ENCODE results near the gene CNOT1. TPM values are rescaled to one million over a fixed set of nuclear protein-coding genes. Genes with fewer than 3 reads are reported as not detected.

CNOT1 gene
- total RNA-seq, 4 donors from 2014 or later, result 122 to 257 (median 178) TPM

GRCh38 chr16:58530179-58530578 lies 99.4 kb downstream of the CNOT1 start:
- 86 to 88% methylated on average over 5 of the region's 5 CpGs for WGBS, 2 donors (ENCODE audit: low coverage in 1 of 2)
- peaks cover 0 to 96% (median 49%) of the 10 kb centered on the region in 4 donors for H3K36me3 ChIP-seq
- TF ChIP-seq CTCF (IDR thresholded peaks at IDR 0.05), result no peak
- no peak for TF ChIP-seq POLR2AphosphoS5 (IDR thresholded peaks at IDR 0.05)
- no peak for TF ChIP-seq POLR2A (IDR thresholded peaks at IDR 0.05)
- no peak for TF ChIP-seq EP300 (IDR thresholded peaks at IDR 0.05; ENCODE audit: low read depth)
- no peaks in the 10 kb centered on the region for H3K27me3 ChIP-seq
- no peak overlapping the region for H3K27ac ChIP-seq
- intact Hi-C loops (cut with DNase I; ENCODE audit: low total_unique reads) (no loop called here), in situ Hi-C loops (cut with MboI; ENCODE audit: low pct_ligation_motif_present in 1 of 4, low pct_unique_long_range_greater_than_20kb in 1 of 4, low sequenced_read_pairs in 3 of 4) (no loop called here)
- no peak for DNase-seq
- no peaks in the 10 kb centered on the region for H3K4me1 ChIP-seq
- H3K4me3 ChIP-seq, result no peak overlapping the region
- no peaks in the 10 kb centered on the region for H3K9me3 ChIP-seq

- Histone ChIP-seq H3K27me3 (no peaks in the 10 kb centered on the region), H3K9me3 (no peaks in the 10 kb centered on the region), H3K4me3 (no peak overlapping the region), H3K27ac (no peak overlapping the region), H3K36me3 (peaks cover 0 to 66% (median 31%) of the 10 kb centered on the region in 4 donors), H3K4me1 (peaks cover 0 to 20% (median 13%) of the 10 kb centered on the region in 4 donors)
- in situ Hi-C loops (cut with MboI; ENCODE audit: low pct_ligation_motif_present in 1 of 4, low pct_unique_long_range_greater_than_20kb in 1 of 4, low sequenced_read_pairs in 3 of 4), result no loop called here
- intact Hi-C loops (cut with DNase I; ENCODE audit: low total_unique reads), result no loop called here
- TF ChIP-seq EP300 (IDR thresholded peaks at IDR 0.05; ENCODE audit: low read depth) (no peak), CTCF (IDR thresholded peaks at IDR 0.05) (no peak), POLR2AphosphoS5 (IDR thresholded peaks at IDR 0.05) (no peak), POLR2A (IDR thresholded peaks at IDR 0.05) (no peak)
- no peak for DNase-seq
Observed at GRCh38 chr16:58519707-58520106, 109.9 kb downstream of the CNOT1 start.

GRCh38 chr16:58518980-58519368 lies 110.7 kb downstream of the CNOT1 start:
- Histone ChIP-seq H3K9me3 (no peaks in the 10 kb centered on the region), H3K4me3 (no peak overlapping the region), H3K27ac (no peak overlapping the region), H3K27me3 (no peaks in the 10 kb centered on the region), H3K4me1 (peaks cover 0 to 26% (median 19%) of the 10 kb centered on the region in 4 donors), H3K36me3 (peaks cover 0 to 59% (median 27%) of the 10 kb centered on the region in 4 donors)
- WGBS, 2 donors (ENCODE audit: low coverage in 1 of 2), result 69 to 89% methylated on average over 1 of the region's 1 CpG
- in situ Hi-C loops (cut with MboI; ENCODE audit: low pct_ligation_motif_present in 1 of 4, low pct_unique_long_range_greater_than_20kb in 1 of 4, low sequenced_read_pairs in 3 of 4) (no loop called here), intact Hi-C loops (cut with DNase I; ENCODE audit: low total_unique reads) (no loop called here)
- TF ChIP-seq EP300 (IDR thresholded peaks at IDR 0.05; ENCODE audit: low read depth) (no peak), POLR2AphosphoS5 (IDR thresholded peaks at IDR 0.05) (no peak), CTCF (IDR thresholded peaks at IDR 0.05) (no peak), POLR2A (IDR thresholded peaks at IDR 0.05) (no peak)
- no peak for DNase-seq

GRCh38 chr16:58518083-58518979 lies 111.3 kb downstream of the CNOT1 start:
- intact Hi-C loops (cut with DNase I; ENCODE audit: low total_unique reads), result no loop called here
- WGBS, 2 donors (ENCODE audit: low coverage in 1 of 2), result 64 to 73% methylated on average over 4 to 8 of the region's 8 CpGs

More at GRCh38 chr16:58518083-58518979, 111.3 kb downstream of the CNOT1 start:
- Histone ChIP-seq H3K36me3 (peaks cover 0 to 52% (median 24%) of the 10 kb centered on the region in 4 donors), H3K27ac (no peak overlapping the region), H3K4me1 (peaks cover 0 to 26% (median 19%) of the 10 kb centered on the region in 4 donors), H3K9me3 (no peaks in the 10 kb centered on the region), H3K4me3 (no peak overlapping the region), H3K27me3 (no peaks in the 10 kb centered on the region)
- DNase-seq, result no peak
- TF ChIP-seq POLR2A (IDR thresholded peaks at IDR 0.05) (no peak), CTCF (IDR thresholded peaks at IDR 0.05) (no peak), POLR2AphosphoS5 (IDR thresholded peaks at IDR 0.05) (no peak)
- in situ Hi-C loops (cut with MboI; ENCODE audit: low pct_ligation_motif_present in 1 of 4, low pct_unique_long_range_greater_than_20kb in 1 of 4, low sequenced_read_pairs in 3 of 4), result no loop called here

All from transverse colon (tissue), 4 donors.